Measurements from ENCODE around the gene ARHGAP24.

Gene ARHGAP24

GRCh38 chr4:85591406-85592098, 116.6 kb downstream of the ARHGAP24 start:
- Histone ChIP-seq H3K4me1 (ENCODE audit: low read length) (no peaks in the 10 kb centered on the region), H2AFZ (ENCODE audit: low read length) (no peak overlapping the region), H3K4me2 (ENCODE audit: low read depth, low read length) (no peak overlapping the region), H3K9ac (ENCODE audit: low read length) (no peak overlapping the region), H3K79me2 (ENCODE audit: low read length) (no peaks in the 10 kb centered on the region), H3K9me3 (replicated peaks; ENCODE audit: insufficient read depth, low read length) (no peaks in the 10 kb centered on the region), H3K9me2 (replicated peaks; ENCODE audit: insufficient read depth, low read length) (no peaks in the 10 kb centered on the region), H3K27me3 (replicated peaks; ENCODE audit: insufficient read depth, low read length) (no peaks in the 10 kb centered on the region), H4K20me1 (ENCODE audit: insufficient read depth, low read length) (no peaks in the 10 kb centered on the region), H3K36me3 (replicated peaks; ENCODE audit: insufficient read depth, low read length) (no peaks in the 10 kb centered on the region), H3F3A (ENCODE audit: insufficient read depth, low read length) (no peaks in the 10 kb centered on the region), H3K27ac (ENCODE audit: low read length) (no peak overlapping the region), H3K4me3 (ENCODE audit: low read length) (no peak overlapping the region)
- DNase-seq = no peak
- TF ChIP-seq EZH2phosphoT487 (IDR thresholded peaks at IDR 0.05; ENCODE audit: low read length) (no peak), CTCF (IDR thresholded peaks at IDR 0.05; ENCODE audit: low read length) (no peak), EZH2 (optimal IDR thresholded peaks at IDR 0.05; ENCODE audit: low read depth, low read length) (no peak)

GRCh38 chr4:85595098-85595775, 120.3 kb downstream of the ARHGAP24 start:
- Histone ChIP-seq H3K4me3 (ENCODE audit: low read length) (no peak overlapping the region), H4K20me1 (ENCODE audit: insufficient read depth, low read length) (no peaks in the 10 kb centered on the region), H3K9ac (ENCODE audit: low read length) (no peak overlapping the region), H3K9me2 (replicated peaks; ENCODE audit: insufficient read depth, low read length) (no peaks in the 10 kb centered on the region), H2AFZ (ENCODE audit: low read length) (no peak overlapping the region), H3F3A (ENCODE audit: insufficient read depth, low read length) (no peaks in the 10 kb centered on the region), H3K9me3 (replicated peaks; ENCODE audit: insufficient read depth, low read length) (no peaks in the 10 kb centered on the region), H3K79me2 (ENCODE audit: low read length) (no peaks in the 10 kb centered on the region), H3K36me3 (replicated peaks; ENCODE audit: insufficient read depth, low read length) (no peaks in the 10 kb centered on the region), H3K4me1 (ENCODE audit: low read length) (no peaks in the 10 kb centered on the region), H3K4me2 (ENCODE audit: low read depth, low read length) (no peak overlapping the region), H3K27me3 (replicated peaks; ENCODE audit: insufficient read depth, low read length) (no peaks in the 10 kb centered on the region), H3K27ac (ENCODE audit: low read length) (no peak overlapping the region)
- no peak for DNase-seq
- TF ChIP-seq EZH2phosphoT487 (IDR thresholded peaks at IDR 0.05; ENCODE audit: low read length) (no peak), CTCF (IDR thresholded peaks at IDR 0.05; ENCODE audit: low read length) (no peak), EZH2 (optimal IDR thresholded peaks at IDR 0.05; ENCODE audit: low read depth, low read length) (no peak)

- Histone ChIP-seq H3K27me3 (replicated peaks; ENCODE audit: insufficient read depth, low read length) (no peaks in the 10 kb centered on the region), H4K20me1 (ENCODE audit: insufficient read depth, low read length) (no peaks in the 10 kb centered on the region), H3K4me2 (ENCODE audit: low read depth, low read length) (no peak overlapping the region), H2AFZ (ENCODE audit: low read length) (no peak overlapping the region), H3K36me3 (replicated peaks; ENCODE audit: insufficient read depth, low read length) (no peaks in the 10 kb centered on the region), H3K4me3 (ENCODE audit: low read length) (no peak overlapping the region), H3K27ac (ENCODE audit: low read length) (no peak overlapping the region), H3K9ac (ENCODE audit: low read length) (no peak overlapping the region), H3K4me1 (ENCODE audit: low read length) (no peaks in the 10 kb centered on the region), H3K9me2 (replicated peaks; ENCODE audit: insufficient read depth, low read length) (no peaks in the 10 kb centered on the region), H3F3A (ENCODE audit: insufficient read depth, low read length) (no peaks in the 10 kb centered on the region), H3K79me2 (ENCODE audit: low read length) (no peaks in the 10 kb centered on the region), H3K9me3 (replicated peaks; ENCODE audit: insufficient read depth, low read length) (no peaks in the 10 kb centered on the region)
- DNase-seq = no peak
- TF ChIP-seq EZH2 (optimal IDR thresholded peaks at IDR 0.05; ENCODE audit: low read depth, low read length) (no peak), CTCF (IDR thresholded peaks at IDR 0.05; ENCODE audit: low read length) (no peak), EZH2phosphoT487 (IDR thresholded peaks at IDR 0.05; ENCODE audit: low read length) (no peak)
These were observed 121.0 kb downstream of the ARHGAP24 start for GRCh38 chr4:85595796-85596559.

Measured in MM.1S (cell line).